ENCODE measurements around the gene MYH7B.

MYH7B gene

DNA sequence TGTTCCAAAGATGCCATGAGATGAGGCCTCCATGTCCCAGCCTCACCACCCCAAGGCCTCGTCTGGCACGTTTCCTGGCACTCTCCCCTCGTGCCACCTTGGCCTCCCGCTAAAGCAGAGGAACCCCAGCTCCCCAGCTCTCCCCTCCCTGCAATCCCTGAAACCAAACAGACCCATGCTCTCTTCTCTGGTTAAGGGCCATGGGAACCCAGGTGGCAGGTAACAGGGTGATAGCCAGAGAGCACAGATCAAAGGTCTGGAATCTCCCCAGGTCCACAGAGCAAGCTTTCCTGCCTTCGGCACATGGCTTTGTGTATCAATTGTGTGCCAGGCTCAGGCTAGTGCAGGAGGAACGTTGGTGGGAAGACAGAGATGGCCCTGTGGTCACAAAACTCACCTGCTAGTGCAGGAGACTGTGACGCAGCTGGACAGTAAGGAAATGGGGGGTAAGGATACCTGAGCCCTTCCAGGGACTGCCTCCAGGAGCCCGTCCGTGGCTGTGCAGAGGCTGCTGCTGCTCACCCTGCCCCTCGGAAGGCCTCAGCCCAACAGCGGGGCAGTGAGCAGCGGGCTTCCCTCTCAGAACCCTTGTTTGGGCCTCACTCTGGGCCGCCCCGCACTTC, 39.0 kb downstream of the MYH7B start:
- DNase-seq: no peak

DNA sequence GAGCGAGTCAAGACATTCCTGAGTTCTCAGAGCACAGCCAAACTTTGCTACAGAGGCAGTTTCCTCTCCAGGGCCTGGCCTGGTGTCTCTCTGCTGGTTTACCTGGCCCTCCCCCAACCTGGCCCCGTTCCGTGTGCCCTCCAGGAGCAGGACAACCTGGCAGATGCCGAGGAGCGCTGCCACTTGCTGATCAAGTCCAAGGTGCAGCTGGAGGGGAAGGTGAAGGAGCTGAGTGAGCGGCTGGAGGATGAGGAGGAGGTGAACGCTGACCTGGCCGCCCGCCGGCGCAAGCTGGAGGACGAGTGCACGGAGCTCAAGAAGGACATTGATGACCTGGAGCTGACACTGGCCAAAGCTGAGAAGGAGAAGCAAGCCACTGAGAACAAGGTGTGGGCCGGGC, 39.5 kb downstream of the MYH7B start:
- DNase-seq: no peak

DNA sequence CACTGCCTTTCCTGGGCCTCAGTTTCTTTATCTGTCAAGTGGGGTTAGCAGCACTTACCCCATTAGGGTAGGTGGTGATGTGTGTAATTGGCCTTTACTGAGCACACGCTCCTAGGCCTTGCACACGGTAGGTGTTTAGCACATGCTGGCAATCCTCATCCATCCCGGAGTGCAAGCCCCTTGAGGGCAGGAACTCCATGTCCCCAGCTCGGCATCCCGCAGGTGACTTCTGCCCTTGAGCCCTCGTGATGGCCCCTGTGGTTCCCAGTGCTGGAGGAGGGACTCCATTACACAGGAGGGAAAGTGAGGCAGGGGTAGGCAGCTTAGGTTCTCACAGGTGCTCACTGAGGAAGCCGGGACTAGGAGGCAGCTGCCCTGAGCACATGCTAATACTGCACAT, 40.0 kb downstream of the MYH7B start:
- DNase-seq: no peak

DNA sequence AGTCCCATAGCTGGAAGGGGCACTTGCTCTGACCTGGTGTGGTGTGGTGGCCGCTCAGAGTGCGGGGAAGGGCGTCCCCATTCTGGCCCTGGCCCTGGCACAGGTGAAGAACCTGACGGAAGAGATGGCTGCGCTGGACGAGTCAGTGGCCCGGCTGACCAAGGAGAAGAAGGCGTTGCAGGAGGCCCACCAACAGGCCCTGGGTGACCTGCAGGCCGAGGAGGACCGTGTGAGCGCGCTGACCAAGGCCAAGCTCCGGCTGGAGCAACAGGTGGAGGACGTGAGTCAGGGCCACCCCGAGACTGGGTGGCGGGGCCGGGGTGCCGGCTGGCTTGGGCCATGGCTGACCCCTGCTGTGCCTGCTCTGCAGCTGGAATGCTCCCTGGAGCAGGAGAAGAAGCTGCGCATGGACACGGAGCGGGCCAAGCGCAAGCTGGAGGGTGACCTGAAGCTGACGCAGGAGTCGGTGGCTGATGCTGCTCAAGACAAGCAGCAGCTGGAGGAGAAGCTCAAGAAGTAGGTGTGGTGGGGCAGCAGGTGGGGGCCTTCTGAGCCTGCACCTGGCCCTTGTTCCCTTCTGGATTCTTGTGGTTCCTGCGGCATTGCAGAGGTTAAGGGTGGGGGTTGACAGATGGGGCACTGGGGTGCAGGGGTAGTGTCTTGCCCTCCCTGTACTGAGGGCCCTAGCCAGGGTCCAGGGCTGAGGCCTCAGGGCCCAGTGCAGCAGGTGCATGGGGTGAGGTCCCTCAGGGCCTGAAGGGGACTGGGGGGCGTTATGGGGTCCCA, 40.8 kb downstream of the MYH7B start:
- no peak for DNase-seq

DNA sequence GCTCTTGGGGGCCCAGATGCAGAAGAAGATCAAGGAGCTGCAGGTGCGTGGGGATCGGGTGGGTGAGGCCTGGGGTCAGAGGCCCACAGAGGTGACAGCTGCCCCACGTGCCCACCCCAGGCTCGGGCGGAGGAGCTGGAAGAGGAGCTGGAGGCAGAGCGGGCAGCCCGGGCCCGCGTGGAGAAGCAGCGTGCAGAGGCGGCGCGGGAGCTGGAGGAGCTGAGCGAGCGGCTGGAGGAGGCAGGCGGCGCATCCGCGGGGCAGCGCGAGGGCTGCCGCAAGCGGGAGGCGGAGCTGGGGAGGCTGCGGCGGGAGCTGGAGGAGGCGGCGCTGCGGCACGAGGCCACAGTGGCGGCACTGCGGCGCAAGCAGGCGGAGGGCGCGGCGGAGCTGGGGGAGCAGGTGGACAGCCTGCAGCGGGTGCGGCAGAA, 41.5 kb downstream of the MYH7B start:
- DNase-seq: no peak

- no peak for DNase-seq
Measured at GRCh38 chr20:34997774-34998173, 42.1 kb downstream of the MYH7B start.

DNA sequence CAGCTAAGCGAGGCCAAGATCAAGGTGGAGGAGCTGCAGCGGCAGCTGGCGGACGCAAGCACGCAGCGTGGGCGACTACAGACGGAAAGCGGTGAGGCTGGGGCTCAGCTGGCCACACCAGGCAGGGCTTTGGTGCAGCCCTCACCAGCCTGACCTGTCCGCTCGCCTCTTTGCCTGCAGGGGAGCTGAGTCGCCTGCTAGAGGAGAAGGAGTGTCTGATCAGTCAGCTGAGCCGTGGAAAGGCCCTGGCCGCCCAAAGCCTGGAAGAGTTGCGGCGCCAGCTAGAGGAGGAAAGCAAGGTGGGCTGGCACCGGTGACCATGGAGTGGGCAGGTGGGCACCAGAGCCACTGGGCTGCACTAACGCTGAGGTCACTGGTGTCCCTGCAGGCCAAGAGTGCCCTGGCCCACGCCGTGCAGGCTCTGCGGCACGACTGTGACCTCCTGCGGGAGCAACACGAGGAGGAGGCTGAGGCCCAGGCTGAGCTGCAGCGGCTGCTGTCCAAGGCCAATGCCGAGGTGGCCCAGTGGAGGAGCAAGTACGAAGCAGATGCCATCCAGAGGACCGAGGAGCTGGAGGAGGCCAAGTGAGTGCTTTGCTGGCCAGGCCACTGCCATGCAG, 42.8 kb downstream of the MYH7B start:
- no peak for DNase-seq

DNA sequence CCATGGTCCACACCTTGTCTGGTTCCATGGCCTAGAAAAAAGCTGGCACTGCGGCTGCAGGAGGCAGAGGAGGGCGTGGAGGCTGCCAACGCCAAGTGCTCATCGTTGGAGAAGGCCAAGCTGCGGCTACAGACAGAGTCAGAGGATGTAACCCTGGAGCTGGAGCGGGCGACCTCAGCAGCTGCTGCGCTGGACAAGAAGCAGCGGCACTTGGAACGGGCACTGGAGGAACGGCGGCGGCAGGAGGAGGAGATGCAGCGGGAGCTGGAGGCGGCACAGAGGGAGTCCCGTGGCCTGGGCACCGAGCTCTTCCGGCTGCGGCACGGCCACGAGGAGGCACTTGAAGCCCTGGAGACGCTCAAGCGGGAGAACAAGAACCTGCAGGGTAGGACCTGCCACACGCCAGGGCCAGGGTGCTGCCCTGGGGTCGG, 43.4 kb downstream of the MYH7B start:
- no peak for DNase-seq

DNA sequence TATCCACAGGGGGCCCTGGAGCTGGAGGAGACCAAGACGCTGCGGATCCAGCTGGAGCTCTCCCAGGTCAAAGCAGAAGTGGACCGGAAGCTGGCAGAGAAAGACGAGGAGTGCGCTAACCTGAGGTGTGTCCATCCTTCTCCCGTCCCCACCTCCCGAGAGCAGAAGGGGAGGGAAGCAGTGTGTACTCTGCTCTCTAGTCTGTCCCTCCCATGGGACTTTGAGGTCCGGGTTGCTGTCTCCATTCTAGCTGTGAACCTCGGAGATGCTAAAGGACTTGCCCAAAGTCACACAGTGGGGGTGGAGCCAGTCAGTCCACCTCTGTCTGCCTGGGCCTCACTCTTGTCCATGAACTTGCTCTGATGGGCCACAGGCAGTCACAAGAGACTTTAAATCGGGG, 44.1 kb downstream of the MYH7B start:
- no peak for DNase-seq

GRCh38 chr20:35000311-35000921, 44.7 kb downstream of the MYH7B start:
- DNase-seq: no peak

DNA sequence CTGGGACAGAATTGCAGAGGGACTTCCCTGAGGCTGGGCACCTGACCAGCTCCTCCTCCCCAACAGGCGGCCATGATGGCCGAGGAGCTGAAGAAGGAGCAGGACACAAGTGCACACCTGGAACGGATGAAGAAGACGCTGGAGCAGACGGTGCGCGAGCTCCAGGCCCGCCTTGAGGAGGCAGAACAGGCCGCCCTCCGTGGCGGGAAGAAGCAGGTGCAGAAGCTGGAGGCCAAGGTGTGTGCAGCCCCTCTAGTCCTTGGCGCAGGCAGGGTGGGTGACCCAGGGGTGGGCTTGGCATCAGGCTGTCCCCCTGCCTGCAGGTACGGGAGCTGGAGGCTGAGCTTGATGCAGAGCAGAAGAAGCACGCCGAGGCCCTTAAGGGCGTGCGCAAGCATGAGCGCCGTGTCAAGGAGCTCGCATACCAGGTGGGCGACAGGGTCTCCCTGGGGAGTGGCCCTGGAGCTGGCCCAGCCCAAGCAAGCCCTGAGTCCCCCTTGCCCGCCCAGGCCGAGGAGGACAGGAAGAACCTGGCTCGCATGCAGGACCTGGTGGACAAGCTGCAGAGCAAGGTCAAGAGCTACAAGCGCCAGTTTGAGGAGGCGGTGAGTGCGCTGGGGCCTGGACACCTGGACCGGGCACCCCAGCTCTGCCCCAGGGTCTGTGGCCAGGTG, 45.4 kb downstream of the MYH7B start:
- no peak for DNase-seq

DNA sequence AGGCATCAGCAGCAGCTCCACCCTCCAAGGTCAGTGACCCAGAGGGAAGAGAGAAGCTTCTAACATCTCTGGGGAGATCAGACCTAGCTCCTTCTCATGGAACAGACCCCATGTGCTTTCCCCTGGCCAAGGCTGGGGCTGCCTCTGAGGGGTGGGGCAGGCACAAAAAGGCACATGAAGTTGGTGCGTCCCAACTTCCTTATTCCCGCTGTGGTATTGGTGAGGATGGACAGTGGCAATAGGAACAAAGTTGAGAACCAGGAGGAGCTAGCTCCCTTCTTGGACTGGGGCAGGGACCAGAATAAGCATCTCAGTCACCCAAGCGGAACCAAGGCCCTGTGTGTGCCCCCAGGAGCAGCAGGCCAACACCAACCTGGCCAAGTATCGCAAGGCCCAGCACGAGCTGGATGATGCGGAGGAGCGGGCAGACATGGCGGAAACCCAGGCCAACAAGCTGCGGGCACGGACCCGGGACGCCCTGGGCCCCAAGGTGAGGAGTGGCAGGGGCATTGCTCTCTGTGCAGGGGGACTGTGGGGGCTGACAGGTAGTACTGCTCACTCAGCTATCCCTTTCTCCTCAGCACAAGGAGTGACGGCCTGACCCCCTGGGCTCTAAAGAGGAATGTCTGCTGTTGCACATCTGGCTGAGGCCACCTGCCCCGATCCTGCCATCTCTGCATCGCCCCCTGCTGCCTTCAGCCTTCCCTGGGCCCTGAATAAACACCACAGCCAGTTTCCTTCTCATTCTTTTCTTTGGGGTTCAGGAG, 46.1 kb downstream of the MYH7B start:
- DNase-seq: no peak

GRCh38 chr20:35002426-35003210, 47.0 kb downstream of the MYH7B start:
- no peak for DNase-seq

GRCh38 chr20:35003211-35004031, 47.8 kb downstream of the MYH7B start:
- DNase-seq: no peak

- DNase-seq: no peak
Measured at GRCh38 chr20:35004051-35004725, 48.5 kb downstream of the MYH7B start.

DNA sequence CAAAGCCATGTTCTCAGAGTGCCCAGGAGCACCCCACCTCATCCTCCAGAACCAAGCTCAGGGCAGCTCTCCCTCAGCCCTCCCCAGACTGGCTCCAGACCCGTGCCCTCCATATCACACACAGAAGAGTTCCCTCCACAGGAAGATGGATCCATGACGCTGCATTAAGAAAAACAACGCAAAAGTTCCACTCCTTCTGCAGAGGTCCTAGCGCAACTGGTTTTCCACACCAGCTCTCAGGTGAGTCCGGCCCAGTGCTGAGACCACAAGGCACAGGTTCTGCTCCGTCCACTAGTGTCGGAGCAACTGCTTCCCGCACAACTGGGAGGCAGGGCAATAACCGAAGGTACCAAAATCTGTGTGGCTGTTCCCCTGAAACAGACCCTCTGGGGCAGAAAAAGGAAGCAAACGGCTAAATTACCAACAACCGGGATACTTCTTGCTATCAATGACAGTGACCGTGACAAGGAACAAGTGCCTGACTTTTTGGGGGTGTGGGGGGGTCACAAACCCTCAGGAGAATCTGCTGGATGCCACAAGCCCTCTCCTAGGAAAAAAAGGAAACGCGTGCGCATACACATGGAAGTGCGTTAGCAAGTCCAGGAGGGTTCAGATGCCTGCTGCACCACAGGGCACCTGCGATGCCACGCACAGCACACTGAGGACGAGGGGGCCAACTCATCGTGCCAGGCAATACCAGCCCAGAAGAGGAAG, 49.2 kb downstream of the MYH7B start:
- no peak for DNase-seq

Data from NCI-H1417 (cell line).